ENCODE measurements around the gene OR8G1.
"Not testable (repeated sequence)": the region's sequence is repeated elsewhere in the genome, so short reads cannot be mapped to it uniquely, and the experiment has no call there.

DNA sequence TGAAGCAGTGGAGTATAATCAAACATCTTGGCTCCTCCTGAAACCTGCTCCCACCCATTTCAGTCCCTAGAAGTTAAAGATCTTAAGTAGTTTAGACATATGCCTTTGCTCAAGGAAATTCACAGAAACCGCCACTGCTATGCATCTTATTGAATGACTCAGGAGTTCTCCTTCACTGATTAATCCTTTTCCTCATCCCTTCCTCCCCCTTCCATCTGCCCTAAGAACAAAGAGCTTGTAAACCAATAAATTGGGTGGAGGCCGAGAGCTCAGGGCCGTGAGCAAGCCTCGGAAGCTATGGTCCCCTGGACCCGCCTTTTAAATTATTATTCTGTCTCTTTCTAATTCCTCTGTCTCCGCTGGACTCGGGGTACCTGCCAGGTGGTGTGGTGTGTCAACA is 30.0 kb downstream of the OR8G1 start:
- TF ChIP-seq CTCF (IDR thresholded peaks at IDR 0.05; ENCODE audit: low read depth, low read length, missing input control); RAD21 (IDR thresholded peaks at IDR 0.05); SP1 (IDR thresholded peaks at IDR 0.05); RXRA (IDR thresholded peaks at IDR 0.05); TAF1 (conservative IDR thresholded peaks at IDR 0.05); JUND (IDR thresholded peaks at IDR 0.05); EGR1 (IDR thresholded peaks at IDR 0.05; ENCODE audit: low read depth in 2 of 2); HNF4A (conservative IDR thresholded peaks at IDR 0.05); YY1 (IDR thresholded peaks at IDR 0.05): not testable (repeated sequence)
- TF ChIP-seq, protein P1, sequence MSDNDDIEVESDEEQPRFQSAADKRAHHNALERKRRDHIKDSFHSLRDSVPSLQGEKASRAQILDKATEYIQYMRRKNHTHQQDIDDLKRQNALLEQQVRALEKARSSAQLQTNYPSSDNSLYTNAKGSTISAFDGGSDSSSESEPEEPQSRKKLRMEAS (IDR thresholded peaks at IDR 0.05) = not testable (repeated sequence)

Measured in liver (tissue), 3 donors.